Breast epithelium (tissue), 4 donors: Measurements from ENCODE around the gene UGT1A8. TPM values are rescaled to one million over a fixed set of nuclear protein-coding genes. Genes with fewer than 3 reads are reported as not detected.

Source experiments
- DNase-seq, 2 donors: peaks; one replicate each; pipeline ENCODE4 v3.0.0-alpha.2; 2019; ENCODE audit warnings: low spot score in 2 of 2
- H3K27ac ChIP-seq, 2 donors: fragments of 200-600 bp; sonication (generic) in 1 of 2; one replicate each; pipeline ENCODE4 v1.5.1; 2016 to 2019; ENCODE audit warnings: mild to moderate bottlenecking in 1 of 2
- H3K27me3 ChIP-seq, 2 donors: fragments of 200-600 bp; sonication (generic) in 1 of 2; one replicate each; pipeline versions ENCODE4 v1.5.1 to v1.6.0; 2017 to 2019; ENCODE audit warnings: control low read depth in 1 of 2, mild to moderate bottlenecking in 1 of 2
- H3K36me3 ChIP-seq: fragments of 200-600 bp; one replicate; pipeline ENCODE4 v1.5.1; 2019
- H3K4me1 ChIP-seq, 2 donors: fragments of 200-600 bp; sonication (generic); one replicate each; pipeline ENCODE4 v1.5.1; 2016 to 2019; ENCODE audit warnings: control low read depth in 1 of 2
- H3K4me3 ChIP-seq, 3 donors: fragments of 200-600 bp; sonication (generic); 1 replicate in 2 of 3; 2 replicates in 1 of 3; pipeline ENCODE4 v1.5.1; 2016 to 2019; ENCODE audit warnings: mild to moderate bottlenecking in 3 of 3, moderate library complexity in 2 of 3
- H3K9me3 ChIP-seq, 2 donors: fragments of 200-600 bp; sonication (generic) in 1 of 2; one replicate each; pipeline ENCODE4 v1.5.1; 2016 to 2019; ENCODE audit warnings: control low read depth in 1 of 2
- POLR2A ChIP-seq: fragments of 450-650 bp; IDR thresholded peaks from one replicate; pipeline ENCODE4 v1.6.1; 2016; ENCODE audit warnings: antibody characterized with exemption, mild to moderate bottlenecking, moderate library complexity
- POLR2AphosphoS5 ChIP-seq, 3 donors: sonication (generic); formaldehyde crosslinking; IDR thresholded peaks; one replicate each; pipeline ENCODE4 v1.6.1; 2017; ENCODE audit warnings: antibody characterized with exemption in 3 of 3
- intact Hi-C: fragments of 100-400 bp; cut with DNase I; formaldehyde crosslinking; loops from one replicate; pipeline ENCODE4 v1.15.1; 2023; ENCODE audit warnings: low total_unique reads
- total RNA-seq, 3 donors: library from RNA; depleted of rRNA; stranded (reverse); fragments of >200 nt; gene quantifications; one replicate each; pipeline ENCODE4 v1.1.0, GENCODE V29; 2016
- TF ChIP-seq, protein P1 (sequence below), 3 donors: fragments of 450-650 bp; IDR thresholded peaks; one replicate each; pipeline ENCODE4 v1.5.1; 2016 to 2017; ENCODE audit warnings: antibody characterized with exemption in 3 of 3, mild to moderate bottlenecking in 3 of 3, moderate library complexity in 3 of 3

UGT1A8 gene
- total RNA-seq, 3 donors from 2014 or later = not detected

DNA sequence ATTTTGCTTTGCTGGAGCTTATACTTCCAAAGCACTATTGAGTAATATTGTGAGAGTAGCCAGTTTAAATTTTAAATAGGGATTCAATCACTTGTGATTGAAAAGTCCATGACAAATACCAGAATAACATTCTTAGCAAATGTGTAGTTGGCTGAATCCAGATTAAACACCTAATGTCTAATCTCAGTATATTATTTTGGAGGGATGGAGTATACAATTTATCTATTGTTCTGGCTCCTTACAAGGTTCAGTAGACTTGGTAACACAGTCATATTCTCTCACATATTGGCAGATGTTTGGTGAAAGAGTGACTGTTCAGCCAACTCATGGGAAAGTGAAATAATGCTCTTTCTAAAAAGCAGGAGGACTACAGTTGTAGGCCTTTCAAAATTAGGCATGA is 56.5 kb downstream of the UGT1A8 start:
- H3K4me3 ChIP-seq = no peak overlapping the region
- no peaks in the 10 kb centered on the region for H3K36me3 ChIP-seq
- H3K27me3 ChIP-seq = no peaks in the 10 kb centered on the region
- DNase-seq = no peak
- H3K9me3 ChIP-seq = no peaks in the 10 kb centered on the region
- no peak overlapping the region for H3K27ac ChIP-seq
- H3K4me1 ChIP-seq = no peaks in the 10 kb centered on the region
- TF ChIP-seq, protein P1, sequence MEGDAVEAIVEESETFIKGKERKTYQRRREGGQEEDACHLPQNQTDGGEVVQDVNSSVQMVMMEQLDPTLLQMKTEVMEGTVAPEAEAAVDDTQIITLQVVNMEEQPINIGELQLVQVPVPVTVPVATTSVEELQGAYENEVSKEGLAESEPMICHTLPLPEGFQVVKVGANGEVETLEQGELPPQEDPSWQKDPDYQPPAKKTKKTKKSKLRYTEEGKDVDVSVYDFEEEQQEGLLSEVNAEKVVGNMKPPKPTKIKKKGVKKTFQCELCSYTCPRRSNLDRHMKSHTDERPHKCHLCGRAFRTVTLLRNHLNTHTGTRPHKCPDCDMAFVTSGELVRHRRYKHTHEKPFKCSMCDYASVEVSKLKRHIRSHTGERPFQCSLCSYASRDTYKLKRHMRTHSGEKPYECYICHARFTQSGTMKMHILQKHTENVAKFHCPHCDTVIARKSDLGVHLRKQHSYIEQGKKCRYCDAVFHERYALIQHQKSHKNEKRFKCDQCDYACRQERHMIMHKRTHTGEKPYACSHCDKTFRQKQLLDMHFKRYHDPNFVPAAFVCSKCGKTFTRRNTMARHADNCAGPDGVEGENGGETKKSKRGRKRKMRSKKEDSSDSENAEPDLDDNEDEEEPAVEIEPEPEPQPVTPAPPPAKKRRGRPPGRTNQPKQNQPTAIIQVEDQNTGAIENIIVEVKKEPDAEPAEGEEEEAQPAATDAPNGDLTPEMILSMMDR (IDR thresholded peaks at IDR 0.05) = no peak
- no peak for TF ChIP-seq POLR2AphosphoS5 (IDR thresholded peaks at IDR 0.05)
- no peak for TF ChIP-seq POLR2A
- intact Hi-C loops = no loop called here

DNA sequence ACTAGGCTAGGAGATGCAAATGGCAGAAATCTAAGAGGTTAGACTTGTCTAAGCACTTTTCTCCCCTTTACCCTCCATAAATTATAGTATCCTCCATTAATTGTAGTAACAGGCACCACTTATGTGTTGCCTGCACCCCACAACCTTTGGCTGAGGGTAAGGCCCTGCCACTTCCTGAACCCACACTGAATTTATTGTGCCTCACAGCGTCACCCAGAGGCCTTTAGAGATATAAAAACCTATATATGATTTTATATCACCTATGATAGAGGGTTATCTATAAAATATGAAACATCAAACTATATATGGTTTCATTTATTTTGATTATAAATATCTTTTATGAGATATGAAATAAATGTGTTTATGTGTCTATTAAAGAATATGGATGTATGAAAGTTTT is 56.9 kb downstream of the UGT1A8 start:
- no peak for TF ChIP-seq POLR2A
- TF ChIP-seq, protein P1 (IDR thresholded peaks at IDR 0.05) = no peak
- no peak for TF ChIP-seq POLR2AphosphoS5 (IDR thresholded peaks at IDR 0.05)
- intact Hi-C loops = no loop called here
- no peaks in the 10 kb centered on the region for H3K36me3 ChIP-seq
- no peaks in the 10 kb centered on the region for H3K9me3 ChIP-seq
- no peaks in the 10 kb centered on the region for H3K27me3 ChIP-seq
- H3K4me3 ChIP-seq = no peak overlapping the region
- H3K4me1 ChIP-seq = no peaks in the 10 kb centered on the region
- no peak for DNase-seq
- H3K27ac ChIP-seq = no peak overlapping the region

DNA sequence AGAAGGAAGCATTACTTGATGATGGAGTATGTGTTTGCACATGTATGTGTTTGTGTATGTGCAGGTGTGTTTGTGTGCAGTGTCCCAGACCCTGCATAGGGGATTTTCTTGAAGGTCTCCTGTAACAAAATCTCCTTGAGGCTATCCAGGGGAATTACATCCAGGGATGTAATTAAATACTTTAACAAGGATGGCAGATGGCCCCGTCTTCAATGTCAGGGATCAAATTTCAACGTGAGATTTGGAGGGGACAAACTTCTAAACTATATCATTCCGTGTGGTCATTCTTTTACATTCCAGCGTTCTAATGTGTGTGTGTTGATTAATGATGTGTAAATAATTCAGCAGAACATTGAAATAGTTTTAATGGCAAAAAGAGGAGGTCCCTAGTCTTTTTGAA is 57.6 kb downstream of the UGT1A8 start:
- H3K4me1 ChIP-seq = no peaks in the 10 kb centered on the region
- no peaks in the 10 kb centered on the region for H3K9me3 ChIP-seq
- no peaks in the 10 kb centered on the region for H3K27me3 ChIP-seq
- intact Hi-C loops = no loop called here
- DNase-seq = no peak
- TF ChIP-seq POLR2A (no peak), POLR2AphosphoS5 (IDR thresholded peaks at IDR 0.05) (no peak)
- TF ChIP-seq, protein P1 (IDR thresholded peaks at IDR 0.05) = no peak
- H3K36me3 ChIP-seq = no peaks in the 10 kb centered on the region
- H3K27ac ChIP-seq = no peak overlapping the region
- H3K4me3 ChIP-seq = no peak overlapping the region

DNA sequence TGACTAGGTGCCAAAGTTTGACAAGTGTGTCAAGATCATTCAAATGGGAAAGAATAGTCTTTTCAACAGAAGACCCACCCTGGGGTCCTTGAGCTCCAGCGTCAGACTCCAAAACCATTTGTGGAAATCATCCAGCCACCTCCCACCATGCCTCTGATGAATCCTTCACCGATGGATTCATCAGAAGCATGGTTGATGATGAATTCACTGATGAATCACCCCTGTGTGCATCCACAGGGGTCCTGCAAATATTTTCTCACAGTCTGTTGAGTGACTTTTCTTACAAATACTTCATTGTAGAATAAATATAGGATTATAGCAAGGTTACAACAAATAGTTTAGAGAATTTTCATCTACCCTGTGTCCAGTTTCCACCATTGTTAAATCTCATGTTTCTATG is 58.6 kb downstream of the UGT1A8 start:
- Histone ChIP-seq H3K27me3 (no peaks in the 10 kb centered on the region), H3K27ac (no peak overlapping the region), H3K9me3 (no peaks in the 10 kb centered on the region), H3K4me1 (no peaks in the 10 kb centered on the region), H3K36me3 (no peaks in the 10 kb centered on the region), H3K4me3 (no peak overlapping the region)
- no peak for DNase-seq
- intact Hi-C loops = no loop called here
- TF ChIP-seq POLR2AphosphoS5 (IDR thresholded peaks at IDR 0.05) (no peak), POLR2A (no peak)
- TF ChIP-seq, protein P1 (IDR thresholded peaks at IDR 0.05) = no peak

DNA sequence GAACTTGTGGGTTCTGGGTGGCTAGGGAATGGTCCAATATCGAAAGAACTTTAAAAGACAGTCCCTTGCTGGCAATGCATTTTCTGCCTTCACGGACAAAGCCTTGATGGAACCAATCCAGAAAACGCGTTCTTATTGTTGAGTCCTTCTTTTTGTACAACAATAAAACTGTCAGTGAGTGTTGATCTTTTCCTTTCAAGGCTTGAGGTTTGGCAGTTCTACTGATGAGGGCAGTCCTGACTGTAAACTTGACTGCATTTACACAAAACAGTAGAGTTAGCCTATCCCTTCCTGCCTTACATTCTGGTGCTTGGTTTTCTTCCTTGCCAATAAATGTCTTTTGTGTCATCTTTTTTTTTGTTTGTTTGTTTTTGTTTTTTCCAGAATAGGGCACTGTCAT is 61.8 kb downstream of the UGT1A8 start:
- no peak overlapping the region for H3K27ac ChIP-seq
- no peaks in the 10 kb centered on the region for H3K4me1 ChIP-seq
- intact Hi-C loops = no loop called here
- no peak for TF ChIP-seq POLR2A
- TF ChIP-seq POLR2AphosphoS5 (IDR thresholded peaks at IDR 0.05) = no peak
- TF ChIP-seq, protein P1 (IDR thresholded peaks at IDR 0.05) = no peak
- H3K36me3 ChIP-seq = no peaks in the 10 kb centered on the region
- H3K27me3 ChIP-seq = no peaks in the 10 kb centered on the region
- no peaks in the 10 kb centered on the region for H3K9me3 ChIP-seq
- DNase-seq = no peak
- no peak overlapping the region for H3K4me3 ChIP-seq
